ENCODE measurements around the gene TTC21B.

- TF ChIP-seq EZH2 (IDR thresholded peaks at IDR 0.05; ENCODE audit: low read depth) = no peak
- TF ChIP-seq CTCF (conservative IDR thresholded peaks at IDR 0.05) = no peak
Measured at GRCh38 chr2:165953306-165953654, 296 bp downstream of the TTC21B start.

Data from PC-9 (cell line).